HUES48 (cell line): ENCODE measurements around the gene OR9A4.

ENCODE experiments used
- H3K27ac ChIP-seq: one replicate; pipeline ENCODE4 v1.7.0; 2013; ENCODE audit warnings: low read depth, low read length, inconsistent platforms
- H3K27me3 ChIP-seq: 2 replicates; pipeline ENCODE4 v1.6.1; 2013; ENCODE audit warnings: mild to moderate bottlenecking, low read length; ENCODE audit not compliant: control insufficient read depth, insufficient read depth
- H3K36me3 ChIP-seq: 2 replicates; pipeline ENCODE4 v1.6.1; 2013; ENCODE audit warnings: low read length; ENCODE audit not compliant: control insufficient read depth, insufficient read depth
- H3K4me1 ChIP-seq: 2 replicates; pipeline ENCODE4 v1.6.1; 2013; ENCODE audit warnings: mild to moderate bottlenecking, low read length; ENCODE audit not compliant: control insufficient read depth, insufficient read depth
- H3K4me3 ChIP-seq: 2 replicates; pipeline ENCODE4 v1.5.1; 2013; ENCODE audit warnings: mild to moderate bottlenecking, low read depth, low read length
- H3K9ac ChIP-seq: 2 replicates; pipeline ENCODE4 v1.6.1; 2013; ENCODE audit warnings: mild to moderate bottlenecking, low read depth, low read length, moderate library complexity
- H3K9me3 ChIP-seq: 2 replicates; pipeline ENCODE4 v1.6.1; 2013; ENCODE audit warnings: low read length; ENCODE audit not compliant: control insufficient read depth, insufficient read depth

Gene OR9A4

GRCh38 chr7:141945356-141945755 lies 29.2 kb downstream of the OR9A4 start:
- no peaks in the 10 kb centered on the region for H3K4me1 ChIP-seq
- H3K9me3 ChIP-seq, result peaks cover 4% of the 10 kb centered on the region; the same call in 1 of the 2 replicates
- H3K36me3 ChIP-seq, result no peaks in the 10 kb centered on the region
- H3K27ac ChIP-seq, result no peak overlapping the region
- no peaks in the 10 kb centered on the region for H3K27me3 ChIP-seq
- no peak overlapping the region for H3K4me3 ChIP-seq
- H3K9ac ChIP-seq, result no peak overlapping the region

- no peak within 1 kb of the TSS for H3K9ac ChIP-seq
- no peaks in the 10 kb centered on the region for H3K27me3 ChIP-seq
- H3K36me3 ChIP-seq, result no peaks in the 10 kb centered on the region
- no peak within 1 kb of the TSS for H3K27ac ChIP-seq
- H3K4me3 ChIP-seq, result no peak within 1 kb of the TSS
- H3K4me1 ChIP-seq, result no peaks in the 10 kb centered on the region
- H3K9me3 ChIP-seq, result no peaks in the 10 kb centered on the region
Observed at GRCh38 chr7:141946796-141947195, 30.6 kb downstream of the OR9A4 start, which contains the start of gene CLEC5A. TSS of gene CLEC5A (minus strand) at chr7:141946974. CDS start at chr7:141946292, 682 bp downstream.

- Histone ChIP-seq H3K36me3 (no peaks in the 10 kb centered on the region), H3K27me3 (no peaks in the 10 kb centered on the region), H3K4me1 (peaks cover under 1% of the 10 kb centered on the region; the same call in 1 of the 2 replicates), H3K9me3 (no peaks in the 10 kb centered on the region), H3K27ac (no peak overlapping the region), H3K4me3 (no peak overlapping the region), H3K9ac (no peak overlapping the region)
Observed at GRCh38 chr7:141949021-141949420, 32.8 kb downstream of the OR9A4 start.

- no peaks in the 10 kb centered on the region for H3K36me3 ChIP-seq
- H3K27ac ChIP-seq, result no peak overlapping the region
- peaks cover 5% of the 10 kb centered on the region for H3K4me1 ChIP-seq
- H3K4me3 ChIP-seq, result no peak overlapping the region
- no peaks in the 10 kb centered on the region for H3K9me3 ChIP-seq
- H3K27me3 ChIP-seq, result no peaks in the 10 kb centered on the region
- H3K9ac ChIP-seq, result no peak overlapping the region
Observed at GRCh38 chr7:141949451-141949850, 33.3 kb downstream of the OR9A4 start.

- no peak overlapping the region for H3K27ac ChIP-seq
- no peaks in the 10 kb centered on the region for H3K36me3 ChIP-seq
- no peak overlapping the region for H3K4me3 ChIP-seq
- H3K9ac ChIP-seq, result no peak overlapping the region
- H3K9me3 ChIP-seq, result no peaks in the 10 kb centered on the region
- no peaks in the 10 kb centered on the region for H3K27me3 ChIP-seq
- H3K4me1 ChIP-seq, result peaks cover 5% of the 10 kb centered on the region
Observed at GRCh38 chr7:141949911-141950310, 33.7 kb downstream of the OR9A4 start.

- Histone ChIP-seq H3K4me3 (no peak overlapping the region), H3K27me3 (no peaks in the 10 kb centered on the region), H3K9ac (no peak overlapping the region), H3K27ac (no peak overlapping the region), H3K4me1 (peaks cover 5% of the 10 kb centered on the region), H3K36me3 (no peaks in the 10 kb centered on the region), H3K9me3 (no peaks in the 10 kb centered on the region)
Observed at GRCh38 chr7:141950806-141951205, 34.6 kb downstream of the OR9A4 start.

GRCh38 chr7:141952461-141952860 lies 36.3 kb downstream of the OR9A4 start:
- peaks cover 5% of the 10 kb centered on the region for H3K4me1 ChIP-seq
- H3K36me3 ChIP-seq, result no peaks in the 10 kb centered on the region
- no peak overlapping the region for H3K27ac ChIP-seq
- H3K9ac ChIP-seq, result no peak overlapping the region
- no peak overlapping the region for H3K4me3 ChIP-seq
- no peaks in the 10 kb centered on the region for H3K27me3 ChIP-seq
- no peaks in the 10 kb centered on the region for H3K9me3 ChIP-seq

GRCh38 chr7:141954334-141954733 lies 38.1 kb downstream of the OR9A4 start:
- peaks cover 5% of the 10 kb centered on the region for H3K4me1 ChIP-seq
- H3K9ac ChIP-seq, result no peak overlapping the region
- H3K4me3 ChIP-seq, result no peak overlapping the region
- no peaks in the 10 kb centered on the region for H3K27me3 ChIP-seq
- H3K9me3 ChIP-seq, result no peaks in the 10 kb centered on the region
- H3K27ac ChIP-seq, result no peak overlapping the region
- no peaks in the 10 kb centered on the region for H3K36me3 ChIP-seq

- Histone ChIP-seq H3K9me3 (no peaks in the 10 kb centered on the region), H3K4me1 (peaks cover 5% of the 10 kb centered on the region), H3K36me3 (no peaks in the 10 kb centered on the region), H3K9ac (no peak overlapping the region), H3K27ac (no peak overlapping the region), H3K4me3 (no peak overlapping the region), H3K27me3 (no peaks in the 10 kb centered on the region)
Observed at GRCh38 chr7:141956084-141956483, 39.9 kb downstream of the OR9A4 start.

- H3K9me3 ChIP-seq, result no peaks in the 10 kb centered on the region
- no peak overlapping the region for H3K27ac ChIP-seq
- no peaks in the 10 kb centered on the region for H3K4me1 ChIP-seq
- no peak overlapping the region for H3K4me3 ChIP-seq
- H3K36me3 ChIP-seq, result no peaks in the 10 kb centered on the region
- H3K9ac ChIP-seq, result no peak overlapping the region
- no peaks in the 10 kb centered on the region for H3K27me3 ChIP-seq
Observed at GRCh38 chr7:141960687-141961422, 44.7 kb downstream of the OR9A4 start.
